ENCODE data around the gene MRGPRG.

DNA sequence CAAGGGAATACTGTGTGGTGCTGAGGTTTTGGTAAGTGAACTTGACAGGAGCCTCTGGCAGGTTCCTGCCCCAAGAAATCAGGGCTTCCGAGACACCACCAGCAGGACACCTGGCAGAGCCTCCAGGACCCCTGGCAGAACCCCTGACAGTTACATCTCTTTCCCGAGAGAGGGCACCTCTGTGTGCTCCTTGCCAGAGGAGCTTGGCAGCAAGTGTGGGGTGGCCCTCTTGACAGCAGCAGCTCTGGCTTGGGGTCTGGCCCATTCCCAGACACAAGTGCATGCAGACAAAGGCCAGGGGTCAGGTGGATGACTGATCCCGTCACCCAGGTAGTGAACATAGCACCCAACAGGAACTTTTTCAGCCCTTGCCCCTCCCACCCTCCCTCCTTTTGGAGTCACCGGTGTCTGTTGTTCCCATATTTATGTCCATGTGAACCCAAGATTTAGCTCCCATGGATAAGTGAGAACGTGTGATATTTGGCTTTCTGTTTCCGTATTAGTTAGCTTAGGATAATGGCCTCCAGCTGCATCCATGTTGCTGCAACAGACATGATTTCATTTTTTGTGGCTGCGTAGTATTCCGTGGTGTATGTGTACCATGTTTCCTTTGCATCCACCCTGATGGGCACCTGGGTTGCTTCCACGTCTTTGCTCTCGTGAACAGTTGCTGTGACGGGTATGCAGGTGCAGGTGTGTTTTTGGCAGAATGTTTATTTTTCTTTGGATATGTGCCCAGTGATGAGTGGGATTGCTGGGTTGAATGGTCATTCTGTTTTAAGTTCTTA, 32.3 kb downstream of the MRGPRG start:
- TF ChIP-seq, protein P1, sequence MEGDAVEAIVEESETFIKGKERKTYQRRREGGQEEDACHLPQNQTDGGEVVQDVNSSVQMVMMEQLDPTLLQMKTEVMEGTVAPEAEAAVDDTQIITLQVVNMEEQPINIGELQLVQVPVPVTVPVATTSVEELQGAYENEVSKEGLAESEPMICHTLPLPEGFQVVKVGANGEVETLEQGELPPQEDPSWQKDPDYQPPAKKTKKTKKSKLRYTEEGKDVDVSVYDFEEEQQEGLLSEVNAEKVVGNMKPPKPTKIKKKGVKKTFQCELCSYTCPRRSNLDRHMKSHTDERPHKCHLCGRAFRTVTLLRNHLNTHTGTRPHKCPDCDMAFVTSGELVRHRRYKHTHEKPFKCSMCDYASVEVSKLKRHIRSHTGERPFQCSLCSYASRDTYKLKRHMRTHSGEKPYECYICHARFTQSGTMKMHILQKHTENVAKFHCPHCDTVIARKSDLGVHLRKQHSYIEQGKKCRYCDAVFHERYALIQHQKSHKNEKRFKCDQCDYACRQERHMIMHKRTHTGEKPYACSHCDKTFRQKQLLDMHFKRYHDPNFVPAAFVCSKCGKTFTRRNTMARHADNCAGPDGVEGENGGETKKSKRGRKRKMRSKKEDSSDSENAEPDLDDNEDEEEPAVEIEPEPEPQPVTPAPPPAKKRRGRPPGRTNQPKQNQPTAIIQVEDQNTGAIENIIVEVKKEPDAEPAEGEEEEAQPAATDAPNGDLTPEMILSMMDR (IDR thresholded peaks at IDR 0.05; ENCODE audit: low read depth, low read length, poor library complexity, severe bottlenecking): no peak
- TF ChIP-seq EZH2phosphoT487 (IDR thresholded peaks at IDR 0.05; ENCODE audit: borderline replicate concordance, low read length): no peak
